HCT116 (cell line): ENCODE data around the gene ARHGEF3. TPM values are rescaled to one million over a fixed set of nuclear protein-coding genes. Genes with fewer than 3 reads are reported as not detected.

Source experiments
- ATAC-seq: fragments of 200-7000 bp; cut with Tn5 transposase; 2 replicates; pipeline ENCODE4 v1.9.1; 2020; ENCODE audit warnings: mild to moderate bottlenecking, moderate library complexity
- BruUV-seq: library from RNA; stranded (reverse); fragments of 400-500 nt; replicated peaks from 2 replicates; lab custom pipeline; 2021; lab: Mats Ljungman, UMichigan
- CTCF ChIA-PET: fragments of 300-600 bp; sonication (Branson Sonifier 250); formaldehyde crosslinking; loops from one replicate; lab custom pipeline; 2021; ENCODE audit warnings: antibody characterized with exemption; lab: Charles Lee
- POLR2A ChIA-PET: fragments of 300-600, 350-600 bp; sonication (Branson Sonifier 250); formaldehyde crosslinking; loops from one replicate; lab custom pipeline; 2021; ENCODE audit warnings: antibody characterized with exemption; lab: Charles Lee
- RAD21 ChIA-PET, 2 experiments: fragments of 300-600 bp; sonication (Branson Sonifier 250); formaldehyde crosslinking; loops; one replicate each; lab custom pipeline; 2023; ENCODE audit warnings: low total read pairs in 2 of 2; ENCODE audit not compliant: uncharacterized antibody in 2 of 2, unreplicated experiment in 2 of 2, low non-redundant PET in 1 of 2; lab: Charles Lee
- DNase-seq: peaks from one replicate; pipeline ENCODE4 v3.0.0-alpha.2; 2010; ENCODE audit warnings: low read depth, low spot score
- H2AFZ ChIP-seq: fragments of 200-600 bp; shearing (Covaris generic), sonication (generic); 2 replicates; pipeline ENCODE4 v1.6.1; 2017; ENCODE audit warnings: low read depth, mixed run types, mixed read lengths, antibody characterized with exemption, low read length; ENCODE audit not compliant: poor library complexity, severe bottlenecking
- H3K27ac ChIP-seq: 2 replicates; pipeline ENCODE4 v1.5.1; 2012; ENCODE audit warnings: low read depth, low read length
- H3K27me3 ChIP-seq: fragments of 200-600 bp; sonication (generic); 2 replicates; pipeline ENCODE4 v1.6.1; 2016; ENCODE audit warnings: mixed run types, low read length, mixed read lengths; ENCODE audit not compliant: insufficient read depth
- H3K36me3 ChIP-seq, 2 experiments: fragments of 200-500 bp in 1 of 2; fragments of 200-600 bp in 1 of 2; sonication (Bioruptor generic) in 1 of 2; sonication (generic) in 1 of 2; 2 replicates each; pipeline versions ENCODE4 v1.5.1 to v1.6.1; 2014 to 2016; ENCODE audit warnings: low read length in 2 of 2, inconsistent platforms in 1 of 2, mixed read lengths in 1 of 2, mixed run types in 1 of 2; ENCODE audit not compliant: insufficient read depth in 2 of 2, control insufficient read depth in 1 of 2
- H3K4me1 ChIP-seq, 2 experiments: fragments of 200-600 bp in 1 of 2; sonication (generic) in 1 of 2; 2 replicates each; pipeline versions ENCODE4 v1.5.1 to v1.6.1; 2012 to 2017; ENCODE audit warnings: low read length in 2 of 2, inconsistent platforms in 1 of 2, mild to moderate bottlenecking in 1 of 2, mixed read lengths in 1 of 2, mixed run types in 1 of 2, moderate library complexity in 1 of 2; ENCODE audit not compliant: insufficient read depth in 2 of 2, control insufficient read depth in 1 of 2
- H3K4me2 ChIP-seq: fragments of 200-600 bp; sonication (generic); 2 replicates; pipeline ENCODE4 v1.6.1; 2017; ENCODE audit warnings: mixed run types, low read length, mixed read lengths
- H3K4me3 ChIP-seq, 2 experiments: fragments of 200-600 bp in 1 of 2; sonication (generic) in 1 of 2; replicated peaks in 1 of 2; 2 replicates each; pipeline ENCODE4 v1.5.1; 2011 to 2016; ENCODE audit warnings: low read length in 2 of 2, control low read depth in 1 of 2, low read depth in 1 of 2, mild to moderate bottlenecking in 1 of 2, mixed read lengths in 1 of 2, mixed run types in 1 of 2
- H3K79me2 ChIP-seq: fragments of 200-600 bp; sonication (generic); 2 replicates; pipeline ENCODE4 v1.6.1; 2017; ENCODE audit warnings: mild to moderate bottlenecking, mixed run types, low read length, moderate library complexity, mixed read lengths; ENCODE audit not compliant: insufficient read depth
- H3K9ac ChIP-seq: fragments of 200-600 bp; sonication (generic); 2 replicates; pipeline ENCODE4 v1.6.1; 2016; ENCODE audit warnings: low read length, mixed read lengths
- H3K9me2 ChIP-seq: fragments of 200-600 bp; sonication (generic), shearing (Covaris generic); 2 replicates; pipeline ENCODE4 v1.6.1; 2017; ENCODE audit warnings: mixed run types, mild to moderate bottlenecking, moderate library complexity; ENCODE audit not compliant: insufficient read depth
- H3K9me3 ChIP-seq, 2 experiments: fragments of 200-500 bp in 1 of 2; fragments of 200-600 bp in 1 of 2; sonication (Bioruptor generic) in 1 of 2; sonication (generic) in 1 of 2; 2 replicates each; pipeline ENCODE4 v1.6.1; 2014 to 2017; ENCODE audit warnings: low read length in 2 of 2, mixed read lengths in 2 of 2, inconsistent platforms in 1 of 2, low read depth in 1 of 2, mild to moderate bottlenecking in 1 of 2, mixed run types in 1 of 2, moderate library complexity in 1 of 2; ENCODE audit not compliant: control insufficient read depth in 1 of 2, insufficient read depth in 1 of 2
- H4K20me1 ChIP-seq: fragments of 200-600 bp; sonication (generic), shearing (Covaris generic); 2 replicates; pipeline ENCODE4 v1.6.1; 2017; ENCODE audit warnings: mixed run types, mild to moderate bottlenecking, moderate library complexity; ENCODE audit not compliant: insufficient read depth
- CEBPB ChIP-seq: IDR thresholded peaks from 2 replicates; pipeline ENCODE4 v1.6.1; 2012; ENCODE audit warnings: low read depth
- RAD21 ChIP-seq: IDR thresholded peaks from 2 replicates; pipeline ENCODE4 v1.6.1; 2012; ENCODE audit warnings: low read depth, mild to moderate bottlenecking
- SP1 ChIP-seq: IDR thresholded peaks from 2 replicates; pipeline ENCODE4 v1.6.1; 2012; ENCODE audit warnings: low read depth
- YY1 ChIP-seq: IDR thresholded peaks from 2 replicates; pipeline ENCODE4 v1.6.1; 2011; ENCODE audit warnings: low read length, low read depth, moderate library complexity, mild to moderate bottlenecking; ENCODE audit not compliant: insufficient replicate concordance; ENCODE audit errors: extremely low read depth
- intact Hi-C: fragments of 100-400 bp; cut with micrococcal nuclease; formaldehyde crosslinking; loops from 2 replicates; pipeline ENCODE4 v1.10.0; 2022
- total RNA-seq: library from RNA; stranded (reverse); gene quantifications from one replicate; pipeline ENCODE4 v1.2.1, GENCODE V29; 2021; ENCODE audit not compliant: unreplicated experiment
- TF ChIP-seq, protein P1 (sequence below), 3 experiments: fragments of 200-600 bp in 1 of 3; sonication (generic) in 1 of 3; IDR thresholded peaks in 2 of 3; conservative IDR thresholded peaks in 1 of 3; 2 replicates each; pipeline ENCODE4 v1.5.1; 2012 to 2017; ENCODE audit warnings: low read depth in 2 of 3, low read length in 2 of 3, antibody characterized with exemption in 1 of 3, borderline replicate concordance in 1 of 3, control low read depth in 1 of 3, mild to moderate bottlenecking in 1 of 3, mixed read lengths in 1 of 3, mixed run types in 1 of 3, moderate library complexity in 1 of 3; ENCODE audit not compliant: insufficient read depth in 1 of 3
- TF ChIP-seq, protein P2 (sequence below): IDR thresholded peaks from 2 replicates; pipeline ENCODE4 v1.6.1; 2012; ENCODE audit warnings: low read depth
- TF ChIP-seq, protein P3 (sequence below): IDR thresholded peaks from 2 replicates; pipeline ENCODE4 v1.6.1; 2012
- TF ChIP-seq, protein P4 (sequence below): IDR thresholded peaks from 2 replicates; pipeline ENCODE4 v1.6.1; 2012
- TF ChIP-seq, protein P5 (sequence below): IDR thresholded peaks from 2 replicates; pipeline ENCODE4 v1.6.1; 2011; ENCODE audit warnings: mild to moderate bottlenecking, low read length, moderate library complexity; ENCODE audit not compliant: insufficient replicate concordance; ENCODE audit errors: extremely low read depth

Gene ARHGEF3
- total RNA-seq, 1 experiment from 2014 or later, result 18.1 TPM

DNA sequence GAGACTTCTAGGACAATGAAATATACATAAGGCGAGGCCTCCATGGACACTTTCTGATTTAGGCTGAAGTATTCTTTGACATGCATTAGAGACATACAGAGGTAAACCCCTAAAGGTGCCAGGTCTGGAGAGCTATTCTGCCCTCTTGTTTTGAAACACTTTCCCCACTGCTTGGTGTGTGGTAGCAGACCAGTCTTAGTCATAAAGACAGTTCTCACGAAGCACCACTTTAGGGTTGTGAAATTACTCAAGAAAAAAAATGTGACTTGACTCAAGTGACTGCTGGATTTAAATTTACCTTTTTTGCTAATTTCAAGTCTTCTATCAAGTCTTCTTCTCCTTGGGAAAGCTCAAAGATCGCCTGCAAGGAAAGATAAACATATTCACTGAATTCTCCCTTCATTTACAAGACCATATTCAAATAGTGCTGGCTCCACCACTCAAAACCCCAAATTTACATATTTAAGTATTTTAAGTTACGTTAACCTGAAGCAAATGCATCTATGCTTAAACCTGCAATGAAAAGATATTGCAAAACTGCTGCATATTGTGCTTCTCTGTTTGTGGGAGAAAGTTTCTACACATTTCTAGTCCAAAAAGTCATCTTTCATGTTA is 48.4 kb downstream of the ARHGEF3 start:
- H3K79me2 ChIP-seq, result no peaks in the 10 kb centered on the region
- H3K27me3 ChIP-seq, result no peaks in the 10 kb centered on the region
- TF ChIP-seq, protein P1, sequence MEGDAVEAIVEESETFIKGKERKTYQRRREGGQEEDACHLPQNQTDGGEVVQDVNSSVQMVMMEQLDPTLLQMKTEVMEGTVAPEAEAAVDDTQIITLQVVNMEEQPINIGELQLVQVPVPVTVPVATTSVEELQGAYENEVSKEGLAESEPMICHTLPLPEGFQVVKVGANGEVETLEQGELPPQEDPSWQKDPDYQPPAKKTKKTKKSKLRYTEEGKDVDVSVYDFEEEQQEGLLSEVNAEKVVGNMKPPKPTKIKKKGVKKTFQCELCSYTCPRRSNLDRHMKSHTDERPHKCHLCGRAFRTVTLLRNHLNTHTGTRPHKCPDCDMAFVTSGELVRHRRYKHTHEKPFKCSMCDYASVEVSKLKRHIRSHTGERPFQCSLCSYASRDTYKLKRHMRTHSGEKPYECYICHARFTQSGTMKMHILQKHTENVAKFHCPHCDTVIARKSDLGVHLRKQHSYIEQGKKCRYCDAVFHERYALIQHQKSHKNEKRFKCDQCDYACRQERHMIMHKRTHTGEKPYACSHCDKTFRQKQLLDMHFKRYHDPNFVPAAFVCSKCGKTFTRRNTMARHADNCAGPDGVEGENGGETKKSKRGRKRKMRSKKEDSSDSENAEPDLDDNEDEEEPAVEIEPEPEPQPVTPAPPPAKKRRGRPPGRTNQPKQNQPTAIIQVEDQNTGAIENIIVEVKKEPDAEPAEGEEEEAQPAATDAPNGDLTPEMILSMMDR (IDR thresholded peaks at IDR 0.05 in 2 of 3, conservative IDR thresholded peaks at IDR 0.05 in 1 of 3; ENCODE audit: borderline replicate concordance in 1 of 3, insufficient read depth in 1 of 3, low read depth in 2 of 3, low read length in 2 of 3), result no peak
- no peak for TF ChIP-seq CEBPB
- TF ChIP-seq, protein P2, sequence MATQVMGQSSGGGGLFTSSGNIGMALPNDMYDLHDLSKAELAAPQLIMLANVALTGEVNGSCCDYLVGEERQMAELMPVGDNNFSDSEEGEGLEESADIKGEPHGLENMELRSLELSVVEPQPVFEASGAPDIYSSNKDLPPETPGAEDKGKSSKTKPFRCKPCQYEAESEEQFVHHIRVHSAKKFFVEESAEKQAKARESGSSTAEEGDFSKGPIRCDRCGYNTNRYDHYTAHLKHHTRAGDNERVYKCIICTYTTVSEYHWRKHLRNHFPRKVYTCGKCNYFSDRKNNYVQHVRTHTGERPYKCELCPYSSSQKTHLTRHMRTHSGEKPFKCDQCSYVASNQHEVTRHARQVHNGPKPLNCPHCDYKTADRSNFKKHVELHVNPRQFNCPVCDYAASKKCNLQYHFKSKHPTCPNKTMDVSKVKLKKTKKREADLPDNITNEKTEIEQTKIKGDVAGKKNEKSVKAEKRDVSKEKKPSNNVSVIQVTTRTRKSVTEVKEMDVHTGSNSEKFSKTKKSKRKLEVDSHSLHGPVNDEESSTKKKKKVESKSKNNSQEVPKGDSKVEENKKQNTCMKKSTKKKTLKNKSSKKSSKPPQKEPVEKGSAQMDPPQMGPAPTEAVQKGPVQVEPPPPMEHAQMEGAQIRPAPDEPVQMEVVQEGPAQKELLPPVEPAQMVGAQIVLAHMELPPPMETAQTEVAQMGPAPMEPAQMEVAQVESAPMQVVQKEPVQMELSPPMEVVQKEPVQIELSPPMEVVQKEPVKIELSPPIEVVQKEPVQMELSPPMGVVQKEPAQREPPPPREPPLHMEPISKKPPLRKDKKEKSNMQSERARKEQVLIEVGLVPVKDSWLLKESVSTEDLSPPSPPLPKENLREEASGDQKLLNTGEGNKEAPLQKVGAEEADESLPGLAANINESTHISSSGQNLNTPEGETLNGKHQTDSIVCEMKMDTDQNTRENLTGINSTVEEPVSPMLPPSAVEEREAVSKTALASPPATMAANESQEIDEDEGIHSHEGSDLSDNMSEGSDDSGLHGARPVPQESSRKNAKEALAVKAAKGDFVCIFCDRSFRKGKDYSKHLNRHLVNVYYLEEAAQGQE, result no peak
- no peak for TF ChIP-seq SP1
- TF ChIP-seq, protein P3, sequence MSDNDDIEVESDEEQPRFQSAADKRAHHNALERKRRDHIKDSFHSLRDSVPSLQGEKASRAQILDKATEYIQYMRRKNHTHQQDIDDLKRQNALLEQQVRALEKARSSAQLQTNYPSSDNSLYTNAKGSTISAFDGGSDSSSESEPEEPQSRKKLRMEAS, result no peak
- TF ChIP-seq YY1, result no peak
- TF ChIP-seq, protein P4, sequence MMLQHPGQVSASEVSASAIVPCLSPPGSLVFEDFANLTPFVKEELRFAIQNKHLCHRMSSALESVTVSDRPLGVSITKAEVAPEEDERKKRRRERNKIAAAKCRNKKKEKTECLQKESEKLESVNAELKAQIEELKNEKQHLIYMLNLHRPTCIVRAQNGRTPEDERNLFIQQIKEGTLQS, result no peak
- TF ChIP-seq RAD21, result no peak
- TF ChIP-seq, protein P5, sequence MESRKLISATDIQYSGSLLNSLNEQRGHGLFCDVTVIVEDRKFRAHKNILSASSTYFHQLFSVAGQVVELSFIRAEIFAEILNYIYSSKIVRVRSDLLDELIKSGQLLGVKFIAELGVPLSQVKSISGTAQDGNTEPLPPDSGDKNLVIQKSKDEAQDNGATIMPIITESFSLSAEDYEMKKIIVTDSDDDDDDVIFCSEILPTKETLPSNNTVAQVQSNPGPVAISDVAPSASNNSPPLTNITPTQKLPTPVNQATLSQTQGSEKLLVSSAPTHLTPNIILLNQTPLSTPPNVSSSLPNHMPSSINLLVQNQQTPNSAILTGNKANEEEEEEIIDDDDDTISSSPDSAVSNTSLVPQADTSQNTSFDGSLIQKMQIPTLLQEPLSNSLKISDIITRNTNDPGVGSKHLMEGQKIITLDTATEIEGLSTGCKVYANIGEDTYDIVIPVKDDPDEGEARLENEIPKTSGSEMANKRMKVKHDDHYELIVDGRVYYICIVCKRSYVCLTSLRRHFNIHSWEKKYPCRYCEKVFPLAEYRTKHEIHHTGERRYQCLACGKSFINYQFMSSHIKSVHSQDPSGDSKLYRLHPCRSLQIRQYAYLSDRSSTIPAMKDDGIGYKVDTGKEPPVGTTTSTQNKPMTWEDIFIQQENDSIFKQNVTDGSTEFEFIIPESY, result no peak
- H3K4me2 ChIP-seq, result no peak overlapping the region
- no peak overlapping the region for H2AFZ ChIP-seq
- no peak overlapping the region for H3K4me3 ChIP-seq
- H3K36me3 ChIP-seq, result peaks cover 0 to 13% of the 10 kb centered on the region in 2 experiments; a peak in 2 of 4 replicates
- ChIA-PET RAD21 (no interaction called here), POLR2A (no interaction called here), CTCF (no interaction called here)
- no peak for ATAC-seq
- no peak overlapping the region for H3K27ac ChIP-seq
- intact Hi-C loops, result no loop called here
- H4K20me1 ChIP-seq, result no peaks in the 10 kb centered on the region
- BruUV-seq, result no TSS peak
- H3K9me2 ChIP-seq, result no peaks in the 10 kb centered on the region
- no peak for DNase-seq
- H3K9ac ChIP-seq, result no peak overlapping the region
- H3K4me1 ChIP-seq, result peaks cover 4% of the 10 kb centered on the region in 2 experiments
- H3K9me3 ChIP-seq, result no peaks in the 10 kb centered on the region
